SIG-M5 treated with dmso at 0.1 percent for 504 hours (cell line): ENCODE measurements around the gene KDM8.
"Not testable (repeated sequence)": the region's sequence is repeated elsewhere in the genome, so short reads cannot be mapped to it uniquely, and the experiment has no call there.

Experiments used
- DNase-seq: peaks from one replicate; lab custom pipeline; 2025; ENCODE audit not compliant: unreplicated experiment; lab: John Stamatoyannopoulos, UW

KDM8 gene

DNA sequence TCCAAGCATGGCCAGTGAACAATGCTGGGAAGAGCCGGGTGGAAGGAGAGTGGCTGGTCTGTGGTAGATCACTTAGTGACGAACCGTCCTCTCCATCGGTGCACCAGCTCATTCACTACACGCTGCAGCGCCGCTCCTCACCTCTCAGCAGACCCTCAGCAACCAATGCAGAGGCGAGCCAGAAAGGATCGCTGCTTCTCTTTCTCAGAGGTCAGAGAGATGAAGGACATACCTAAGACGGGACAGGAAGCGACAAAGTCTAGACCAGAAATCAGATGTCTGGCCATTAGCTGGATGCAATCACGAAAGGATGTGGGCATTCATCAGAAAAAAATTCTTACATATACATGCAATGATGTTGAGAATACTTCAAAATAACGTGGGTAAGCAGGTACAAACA, 38.3 kb downstream of the KDM8 start:
- no peak for DNase-seq

DNA sequence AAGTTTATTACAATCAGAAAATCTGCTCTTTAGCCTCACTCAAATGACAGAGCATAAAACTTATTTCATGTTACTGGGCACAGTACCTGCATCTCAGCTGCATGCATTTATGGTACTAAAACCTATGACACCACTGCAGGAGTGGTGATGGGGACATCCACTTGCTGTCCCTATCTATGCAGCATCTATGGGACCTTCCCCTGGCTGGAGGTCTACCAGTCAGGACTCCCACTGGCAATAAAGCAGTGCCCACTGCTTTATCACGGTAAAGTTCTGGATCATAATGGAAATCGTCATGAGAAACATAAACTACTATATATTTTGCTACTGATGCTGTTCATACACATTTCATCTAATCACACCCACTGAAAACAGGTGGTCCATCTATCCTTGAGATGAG, 39.1 kb downstream of the KDM8 start:
- DNase-seq: no peak

DNA sequence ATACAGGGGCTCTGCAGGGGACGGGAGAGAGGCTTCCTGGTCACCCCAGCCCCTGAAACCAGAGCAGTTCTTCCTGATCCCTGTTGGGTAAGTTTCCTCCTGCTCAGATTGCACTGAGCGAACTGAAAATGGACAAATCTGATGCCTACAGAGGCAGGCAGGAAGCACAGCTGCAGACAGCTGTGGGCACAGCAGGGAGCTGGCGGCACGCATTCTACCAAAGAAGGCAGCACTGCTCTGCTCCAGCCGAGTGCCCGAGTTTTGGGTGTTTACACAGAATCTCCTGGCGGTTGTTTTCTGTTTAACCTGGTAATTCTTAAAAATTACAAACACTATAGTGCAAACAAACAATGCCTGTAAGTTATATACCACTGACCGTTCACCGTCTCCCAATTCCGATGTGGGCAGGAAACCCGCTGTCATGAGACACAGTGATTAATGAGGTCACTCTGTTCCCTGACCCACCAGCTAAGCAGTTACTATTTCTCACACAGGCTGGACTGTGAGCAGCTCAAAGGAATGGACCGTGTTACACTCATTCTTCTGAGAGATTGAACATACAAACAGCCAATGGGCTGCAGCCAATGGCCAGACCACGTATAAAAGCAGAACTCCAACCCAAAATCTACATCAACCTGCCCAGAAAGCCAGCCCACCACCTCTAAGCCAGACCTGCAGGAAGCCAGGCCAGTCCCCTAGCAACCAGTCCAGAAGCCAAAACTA, 39.7 kb downstream of the KDM8 start:
- DNase-seq: no peak

DNA sequence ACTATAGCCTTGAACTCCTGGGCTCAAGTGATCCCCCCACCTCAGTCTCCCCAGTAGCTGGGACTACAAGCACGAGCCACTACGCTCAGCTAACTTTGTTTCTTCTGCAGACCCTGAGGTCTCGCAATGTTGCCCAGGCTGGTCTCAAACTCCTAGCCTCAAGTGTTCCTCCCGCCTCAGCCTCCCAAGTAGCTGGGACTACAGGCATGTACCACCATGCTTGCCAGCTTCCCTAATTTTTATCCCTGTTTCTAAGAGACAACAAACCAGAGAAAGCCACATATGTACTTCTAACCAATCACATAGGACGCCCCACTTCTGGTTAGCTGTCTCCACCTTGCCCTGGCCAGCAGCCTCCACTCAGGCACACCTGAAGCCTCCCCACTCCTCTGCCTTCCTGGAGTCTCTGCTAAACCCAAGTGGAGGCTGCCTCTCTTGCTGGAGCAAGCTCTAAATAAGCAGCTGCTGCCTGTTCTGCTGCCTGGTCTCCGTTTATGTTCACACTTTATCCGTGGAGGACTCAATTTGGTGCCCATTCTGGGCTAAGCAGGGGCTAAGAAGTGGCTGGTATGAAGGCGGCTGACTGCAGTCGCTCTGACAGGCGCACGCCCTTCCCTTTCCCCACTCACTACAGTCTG, 40.5 kb downstream of the KDM8 start:
- DNase-seq: no peak

DNA sequence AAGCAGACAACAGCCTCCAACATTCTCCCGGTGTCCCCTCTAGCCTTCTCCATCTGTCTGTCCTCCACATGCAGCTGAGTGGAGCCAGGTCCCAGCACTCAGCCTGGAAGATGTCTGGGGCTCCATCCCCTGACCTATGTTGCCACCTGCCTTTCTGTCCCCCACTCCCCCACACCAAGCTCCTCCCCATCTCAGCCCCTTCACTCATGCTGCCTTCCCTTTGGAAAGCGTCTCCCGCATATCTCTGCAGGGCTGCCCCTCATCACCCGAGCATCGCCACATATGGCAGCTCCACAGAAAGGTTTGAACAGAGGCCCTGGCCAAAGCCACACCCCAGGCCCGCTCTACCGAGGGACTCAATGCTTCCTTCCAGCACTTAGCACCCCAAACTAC, 41.0 kb downstream of the KDM8 start:
- DNase-seq: no peak

DNA sequence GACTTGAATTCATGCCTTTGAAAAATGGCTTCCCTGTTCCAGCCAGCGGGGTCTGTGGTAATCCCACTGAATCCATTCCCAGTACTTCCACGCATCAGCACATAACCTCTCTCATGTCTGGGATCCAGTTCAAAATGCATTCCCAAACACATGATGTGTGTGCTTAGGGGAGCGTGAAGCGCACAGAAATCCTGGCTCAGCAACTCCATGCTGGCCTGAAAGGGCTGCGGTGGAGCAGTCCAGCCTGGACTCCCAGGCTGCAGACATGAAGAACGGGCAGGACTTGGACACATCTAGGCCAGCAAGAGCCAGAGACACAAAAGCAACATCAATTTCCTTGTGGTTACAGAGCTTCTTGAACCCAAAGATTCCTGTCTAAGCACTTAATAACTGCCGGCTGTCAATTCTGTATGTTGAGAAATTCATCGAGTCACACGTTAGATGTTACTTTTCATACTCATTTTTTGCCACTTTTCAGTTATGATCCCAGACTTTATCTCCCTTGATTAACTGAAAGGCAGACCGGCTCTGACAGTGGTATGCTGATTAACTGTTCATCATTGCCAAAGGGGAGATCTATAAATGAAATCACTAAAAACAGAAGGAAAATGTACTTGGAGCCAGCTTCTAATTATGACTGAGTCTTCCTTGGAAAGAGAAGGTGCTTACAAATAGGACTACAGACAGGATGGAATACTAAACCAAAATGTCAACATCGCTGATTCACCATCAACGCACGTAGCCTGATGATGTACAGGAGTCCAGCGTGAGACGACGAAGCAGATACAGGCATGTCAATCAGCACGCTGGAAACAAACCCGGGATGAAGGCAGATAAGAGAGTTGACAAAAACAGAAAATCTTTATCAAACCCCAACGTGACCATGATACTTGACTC, 42.2 kb downstream of the KDM8 start:
- no peak for DNase-seq

DNA sequence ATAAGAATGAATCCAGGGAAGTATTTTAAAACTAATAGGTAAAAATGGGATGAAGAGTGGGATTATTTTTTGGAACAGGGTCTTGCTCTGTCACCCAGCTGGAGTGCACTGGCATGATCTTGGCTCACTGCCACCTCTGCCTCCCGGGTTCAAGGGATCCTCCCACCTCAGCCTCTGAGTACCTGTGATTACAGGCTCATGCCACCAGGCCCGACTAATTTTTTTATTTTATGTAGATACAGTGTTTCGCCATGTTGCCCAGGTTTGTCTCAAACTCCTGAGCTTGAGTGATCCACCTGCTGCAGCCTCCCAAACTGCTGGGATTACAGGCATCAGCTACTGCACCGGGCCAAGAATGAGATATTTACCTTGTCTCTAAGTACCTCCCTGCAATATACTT, 43.1 kb downstream of the KDM8 start:
- no peak for DNase-seq

DNA sequence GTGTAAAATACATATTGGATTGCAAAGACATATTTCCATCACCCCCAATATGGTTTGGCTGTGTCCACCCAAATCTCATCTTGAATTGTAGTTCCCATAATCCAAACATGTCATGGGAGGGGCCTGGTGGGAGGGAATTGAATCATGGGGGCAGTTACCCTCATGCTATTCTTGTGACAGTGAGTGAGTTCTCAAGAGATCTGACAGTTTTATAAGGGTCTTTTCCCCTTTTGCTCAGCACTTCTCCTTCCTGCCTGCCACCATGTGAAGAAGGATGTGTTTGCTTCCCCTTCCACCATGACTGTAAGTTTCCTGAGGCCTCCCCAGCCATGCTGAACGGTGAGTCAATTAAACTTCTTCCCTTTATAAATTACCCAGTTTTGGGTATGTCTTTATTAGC, 43.8 kb downstream of the KDM8 start:
- not testable (repeated sequence) for DNase-seq

DNA sequence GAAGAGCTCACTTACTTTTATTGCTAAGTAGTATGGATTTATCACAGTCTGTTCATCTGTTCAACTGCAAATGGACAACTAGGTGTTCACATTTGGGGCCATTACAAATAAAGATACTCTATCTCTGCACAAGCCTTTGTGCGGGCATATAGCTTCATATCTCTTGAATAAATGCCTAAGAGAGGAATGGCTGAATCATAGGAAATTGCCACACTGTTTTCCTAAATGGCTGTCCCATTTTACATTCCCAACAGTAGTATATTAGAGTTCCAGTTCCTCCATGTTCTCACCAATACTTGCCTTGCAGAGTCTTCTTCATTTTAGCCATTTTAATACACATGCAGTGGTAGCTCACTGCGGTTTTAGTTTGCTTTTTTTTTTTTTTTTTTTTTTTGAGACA, 44.7 kb downstream of the KDM8 start:
- DNase-seq: no peak

DNA sequence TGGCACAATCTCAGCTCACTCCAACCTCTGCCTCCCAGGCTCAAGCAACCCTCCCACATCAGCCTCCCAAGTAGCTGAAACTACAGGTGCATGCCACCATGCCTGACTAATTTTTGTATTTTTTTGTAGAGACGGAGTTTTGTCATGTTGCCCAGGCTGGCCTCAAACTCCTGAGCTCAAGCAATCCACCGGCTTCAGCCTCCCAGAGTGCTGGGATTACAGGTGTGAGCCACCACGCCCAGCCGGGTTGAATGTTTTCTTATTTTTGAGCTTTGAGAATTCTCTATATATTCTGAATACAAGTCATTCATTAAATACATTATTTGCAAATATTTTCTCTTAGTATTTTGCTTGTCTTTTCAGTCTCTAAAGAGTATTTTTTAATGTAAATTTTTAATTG, 45.6 kb downstream of the KDM8 start:
- DNase-seq: not testable (repeated sequence)

DNA sequence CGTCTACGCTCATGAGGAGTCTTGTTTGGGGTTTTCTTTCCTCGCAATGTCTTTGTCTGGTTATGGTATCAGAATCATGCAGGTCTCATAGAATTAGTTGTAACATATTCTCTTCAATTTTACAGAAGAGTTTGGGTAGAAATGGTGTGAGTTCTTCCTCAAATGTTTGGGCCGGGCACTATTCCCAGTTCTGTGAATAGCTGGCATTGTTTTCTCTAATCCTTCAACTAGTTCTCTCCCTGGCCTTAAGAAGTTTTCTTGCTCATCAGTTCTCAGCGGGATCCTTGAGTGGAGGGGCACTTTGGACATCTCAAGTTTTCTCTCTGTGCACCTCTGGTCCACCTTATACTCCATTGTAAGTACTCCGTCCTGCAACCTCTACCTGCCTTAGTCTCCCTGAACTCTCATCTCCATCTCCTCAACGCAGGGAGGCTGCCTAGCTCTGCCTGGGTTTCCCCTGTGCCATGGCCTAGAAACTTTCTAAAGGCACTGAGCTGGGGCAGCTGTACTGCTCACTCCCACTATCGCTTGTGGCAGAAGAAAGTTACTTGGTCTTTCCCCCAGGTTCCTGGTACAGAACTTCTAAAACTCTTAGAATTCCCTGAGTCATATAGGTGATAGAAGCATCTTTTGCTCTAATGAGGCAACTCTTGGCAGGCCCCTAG, 48.3 kb downstream of the KDM8 start:
- DNase-seq: no peak

DNA sequence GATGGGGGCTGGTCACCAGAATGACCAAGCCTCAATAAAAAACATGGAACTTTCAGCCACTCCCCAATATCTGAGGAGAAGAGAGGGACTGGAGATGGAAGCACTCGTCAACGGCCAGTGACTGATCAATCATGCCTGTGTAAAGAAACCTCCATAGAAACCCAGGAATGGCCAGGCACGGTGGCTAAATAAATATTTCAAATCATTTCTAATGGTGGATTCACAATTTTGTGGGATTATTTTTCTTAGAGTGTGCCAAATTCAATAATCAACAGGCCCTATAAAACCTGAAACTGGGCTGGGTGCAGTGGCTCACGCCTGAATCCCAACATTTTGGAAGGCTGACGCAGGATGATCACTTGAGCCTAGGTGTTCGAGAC, 48.9 kb downstream of the KDM8 start:
- DNase-seq: no peak

DNA sequence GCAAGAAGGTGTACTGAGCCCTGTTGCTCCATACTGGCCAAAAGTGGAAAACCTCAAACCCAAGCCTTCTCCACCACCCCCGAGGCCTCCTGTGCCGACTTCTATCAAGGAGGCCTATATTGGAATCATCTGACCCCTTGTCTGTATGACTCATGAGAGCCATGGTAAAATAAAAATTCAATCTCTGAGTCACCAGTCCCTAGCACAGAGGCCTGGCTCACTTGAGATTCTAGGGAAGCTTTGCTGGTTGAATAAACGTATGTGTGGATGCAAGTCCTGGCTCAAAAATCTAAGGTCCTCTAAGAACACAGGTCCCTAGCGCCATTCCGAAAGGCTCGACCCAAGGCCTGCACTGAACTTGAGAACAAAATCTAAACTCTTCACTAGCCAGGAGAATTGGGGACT, 50.2 kb downstream of the KDM8 start:
- no peak for DNase-seq

DNA sequence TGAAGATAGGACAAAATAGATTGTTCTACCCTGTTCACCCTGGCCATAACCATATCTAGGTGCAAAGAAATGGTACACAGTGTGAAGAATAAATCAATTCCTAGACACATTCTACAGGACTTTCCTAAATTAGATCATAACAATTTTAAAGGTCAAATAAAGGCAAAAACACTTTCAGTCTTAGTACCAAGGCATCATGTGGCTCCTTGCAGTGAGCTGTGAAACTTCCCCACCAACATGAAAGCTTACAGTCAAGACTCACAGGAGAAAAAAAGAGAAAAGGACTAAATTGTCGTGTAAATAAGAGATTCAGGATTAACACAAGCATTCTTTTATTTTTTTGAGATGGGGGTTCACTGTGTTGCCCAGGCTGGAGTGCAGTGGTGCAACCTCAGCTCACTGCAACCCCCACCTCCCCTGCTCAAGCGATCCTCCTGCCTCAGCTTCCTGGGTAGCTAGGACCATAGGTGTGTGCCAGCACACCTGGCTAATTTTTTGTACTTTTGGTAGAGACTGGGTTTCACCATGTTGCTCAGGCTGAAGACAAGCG, 51.0 kb downstream of the KDM8 start:
- DNase-seq: no peak

DNA sequence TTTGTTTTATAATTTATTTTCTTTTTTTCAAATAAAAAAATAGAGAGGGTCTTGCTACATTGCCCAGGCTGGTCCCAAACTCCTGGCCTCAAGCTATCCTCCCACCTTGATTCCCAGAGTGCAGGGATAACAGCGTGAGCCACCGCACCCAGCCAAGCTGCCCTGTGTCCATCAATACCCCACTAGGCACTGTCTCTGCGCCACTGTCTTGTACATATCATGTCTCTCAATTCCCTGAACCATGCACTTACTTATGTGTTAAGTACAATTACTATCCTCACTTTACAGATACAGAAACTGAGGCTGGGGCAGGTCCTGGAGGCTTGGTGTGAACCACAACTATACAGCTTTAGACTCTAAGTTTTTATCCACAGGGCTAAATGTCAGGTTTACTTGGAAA, 53.5 kb downstream of the KDM8 start:
- no peak for DNase-seq

DNA sequence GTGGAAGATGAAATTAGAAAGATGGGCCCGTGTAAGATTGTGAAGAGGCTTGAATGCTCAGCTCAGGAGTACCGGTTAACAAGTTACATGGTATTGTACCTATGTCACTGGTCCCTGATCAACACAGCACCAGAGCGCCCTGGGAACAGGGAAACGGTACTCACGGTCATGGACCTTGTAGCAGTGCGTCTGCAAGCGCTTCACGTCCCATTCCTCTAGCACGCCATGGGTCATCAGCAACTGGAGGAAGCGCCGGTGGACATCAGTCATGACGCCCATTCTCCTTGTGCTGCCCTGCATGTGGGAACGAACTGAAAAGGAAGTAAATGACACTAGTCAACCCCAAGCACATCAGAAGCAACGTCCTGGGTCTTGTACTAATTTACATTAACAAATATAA, 53.9 kb downstream of the KDM8 start:
- no peak for DNase-seq

DNA sequence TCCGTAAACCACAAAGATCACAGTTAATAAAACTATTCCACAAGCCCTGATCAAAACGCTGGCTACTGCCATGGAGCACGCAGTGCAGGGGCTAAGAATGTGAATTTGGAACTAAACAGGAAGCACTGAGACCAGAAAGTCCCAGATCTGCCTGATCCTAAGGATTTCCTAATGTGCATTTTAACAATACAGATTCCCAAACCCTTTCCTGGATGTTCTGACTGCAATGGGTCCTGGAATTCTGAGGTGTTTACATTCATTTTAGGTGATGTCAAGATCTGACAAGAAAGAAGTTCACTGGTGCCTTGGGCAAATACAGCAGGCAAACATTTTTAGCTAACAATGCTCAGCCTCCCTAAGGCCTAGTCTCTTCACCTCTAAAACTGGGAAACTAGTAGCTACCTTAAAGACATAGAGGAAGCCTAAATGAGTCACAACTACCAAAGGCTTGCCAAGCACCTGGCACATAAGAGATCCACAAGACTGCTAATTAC, 55.0 kb downstream of the KDM8 start:
- peak; percentile 18 for DNase-seq

DNA sequence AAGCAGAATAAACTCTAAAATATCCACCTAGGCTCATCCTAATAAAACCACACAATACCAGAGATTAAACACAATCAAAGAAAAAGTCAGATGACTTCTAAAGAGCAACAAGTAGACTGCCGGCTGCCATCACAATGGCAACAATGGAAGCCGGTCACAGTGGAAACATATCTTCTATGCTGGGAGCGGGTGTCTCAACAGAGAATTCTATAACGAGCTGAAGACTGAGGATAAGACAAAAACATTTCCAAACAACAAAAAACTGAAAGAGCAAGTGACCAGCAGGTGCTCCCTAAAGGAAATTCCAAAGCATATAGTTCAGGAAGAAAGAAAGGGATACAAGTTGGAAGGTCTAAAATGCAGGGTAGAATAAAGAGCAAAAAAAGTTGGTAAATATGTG, 56.4 kb downstream of the KDM8 start:
- no peak for DNase-seq

DNA sequence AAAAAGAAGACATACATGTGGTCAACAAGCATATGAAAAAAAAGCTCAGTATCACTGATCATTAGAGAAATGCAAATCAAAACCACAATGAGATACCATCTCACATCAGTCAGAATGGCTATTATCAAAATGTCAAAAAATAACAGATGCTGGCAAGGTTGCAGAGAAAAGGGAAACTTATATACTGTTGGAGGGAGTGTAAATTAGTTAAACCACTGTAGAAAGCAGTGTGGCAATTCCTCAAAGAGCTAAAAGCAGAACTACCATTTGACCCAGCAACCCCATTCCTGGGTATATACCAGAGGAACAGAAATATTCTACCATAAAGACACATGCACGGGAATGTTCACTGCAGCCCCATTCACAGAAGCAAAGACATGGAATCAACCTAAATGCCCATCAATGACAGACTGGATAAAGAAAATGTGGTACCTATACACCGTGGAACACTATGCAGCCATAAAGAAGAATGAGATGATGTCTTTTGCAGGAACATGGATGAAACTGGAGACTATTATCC, 59.6 kb downstream of the KDM8 start:
- not testable (repeated sequence) for DNase-seq

DNA sequence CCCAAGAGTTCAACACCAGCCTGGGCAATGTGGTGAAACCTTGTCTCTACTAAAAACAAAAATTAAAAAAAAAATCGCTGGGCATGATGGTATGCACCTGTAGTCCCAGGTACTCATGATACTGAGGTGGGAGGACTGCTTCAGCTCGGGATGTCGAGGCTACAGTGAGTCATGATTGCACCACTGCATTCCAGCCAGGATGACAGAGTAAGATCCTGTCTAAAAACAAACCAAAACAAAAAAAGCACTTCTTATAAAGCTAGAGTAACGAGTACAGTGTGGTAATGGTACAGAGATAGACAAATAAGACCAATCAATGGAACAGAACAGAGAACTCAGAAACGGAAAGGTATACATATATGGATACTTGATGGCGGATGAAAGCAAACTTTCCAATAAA, 60.8 kb downstream of the KDM8 start:
- peak; percentile 19 for DNase-seq

DNA sequence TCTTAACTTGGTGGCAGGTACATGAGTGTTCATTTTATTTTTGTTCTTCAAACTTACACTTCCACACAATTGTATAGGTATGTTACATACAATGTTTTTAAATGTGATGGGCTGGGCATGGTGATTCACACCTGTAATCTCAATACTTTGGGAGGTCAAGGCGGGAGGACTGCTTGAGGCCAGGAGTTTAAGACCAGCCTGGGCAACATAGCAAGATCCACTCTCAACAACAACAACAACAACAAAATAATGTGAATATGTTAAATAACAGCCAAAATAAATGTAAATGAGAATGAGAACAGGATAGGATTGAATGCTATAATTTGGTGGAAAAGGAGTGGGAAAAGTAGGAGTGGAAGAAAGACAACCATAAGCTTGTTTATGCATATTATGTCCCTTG, 62.7 kb downstream of the KDM8 start:
- no peak for DNase-seq
